Natural killer cell (primary cell): ENCODE measurements around the gene NXN. TPM values are rescaled to one million over a fixed set of nuclear protein-coding genes. Genes with fewer than 3 reads are reported as not detected.
"Not testable (repeated sequence)": the region's sequence is repeated elsewhere in the genome, so short reads cannot be mapped to it uniquely, and the experiment has no call there.

Experiments
- ATAC-seq, 3 donors: fragments of 150-1000 bp in 2 of 3; fragments of 200-7000 bp in 1 of 3; cut with Tn5 transposase; 1 replicate in 1 of 3; 2 replicates in 2 of 3; pipeline ENCODE4 v1.10.0; 2021; ENCODE audit warnings: mild to moderate bottlenecking in 2 of 3, moderate library complexity in 2 of 3
- DNase-seq, 2 donors: peaks; one replicate each; pipeline versions ENCODE4 v3.0.0 to v3.0.0-alpha.2; 2013 to 2021; ENCODE audit warnings: mixed read lengths in 1 of 2
- H3K27ac ChIP-seq: one replicate; pipeline ENCODE4 v1.5.1; 2013; ENCODE audit warnings: mild to moderate bottlenecking, low read length
- H3K27me3 ChIP-seq: one replicate; pipeline ENCODE4 v1.6.1; 2013; ENCODE audit warnings: low read length; ENCODE audit not compliant: control insufficient read depth, insufficient read depth
- H3K36me3 ChIP-seq: one replicate; pipeline ENCODE4 v1.6.1; 2013; ENCODE audit warnings: low read length; ENCODE audit not compliant: control insufficient read depth, insufficient read depth
- H3K4me1 ChIP-seq: one replicate; pipeline ENCODE4 v1.6.1; 2013; ENCODE audit warnings: low read length; ENCODE audit not compliant: control insufficient read depth, insufficient read depth
- H3K4me3 ChIP-seq: one replicate; pipeline ENCODE4 v1.5.1; 2013; ENCODE audit warnings: low read length
- H3K9me3 ChIP-seq: one replicate; pipeline ENCODE4 v1.6.1; 2013; ENCODE audit warnings: low read length; ENCODE audit not compliant: control insufficient read depth, insufficient read depth
- H3K27ac Mint-ChIP-seq, 2 donors: one replicate each; pipeline ENCODE4 v1.8.0; 2022; ENCODE audit warnings: mild to moderate bottlenecking in 2 of 2, mixed read lengths in 2 of 2, moderate library complexity in 1 of 2
- H3K27me3 Mint-ChIP-seq, 2 donors: one replicate each; pipeline ENCODE4 v1.8.0; 2022; ENCODE audit warnings: low read depth in 2 of 2, mixed read lengths in 2 of 2
- H3K36me3 Mint-ChIP-seq: one replicate; pipeline ENCODE4 v1.8.0; 2022; ENCODE audit warnings: mixed read lengths
- H3K4me1 Mint-ChIP-seq, 2 donors: one replicate each; pipeline ENCODE4 v1.8.0; 2022; ENCODE audit warnings: mixed read lengths in 2 of 2
- H3K4me3 Mint-ChIP-seq: one replicate; pipeline ENCODE4 v1.8.0; 2022; ENCODE audit warnings: mild to moderate bottlenecking, moderate library complexity, mixed read lengths
- H3K9me3 Mint-ChIP-seq, 2 donors: one replicate each; pipeline ENCODE4 v1.8.0; 2022; ENCODE audit warnings: mixed read lengths in 2 of 2
- WGBS: methylation state at CpG from one replicate; pipeline ENCODE4 v1.1.7; 2013; ENCODE audit warnings: missing lambda C conversion rate; ENCODE audit not compliant: insufficient coverage; 5-methylcytosine and 5-hydroxymethylcytosine counted together
- intact Hi-C: fragments of 100-400 bp; cut with micrococcal nuclease; formaldehyde crosslinking; loops from one replicate; pipeline ENCODE4 v1.14.2; 2022
- total RNA-seq, 4 donors: library from RNA; stranded (reverse); fragments of 120-200 nt in 1 of 4; gene quantifications; one replicate each; pipeline versions ENCODE4 v1.2.3 to v1.2.4, GENCODE V29; 2013 to 2022
- TF ChIP-seq, protein P1 (sequence below): fragments of 200-600 bp; IDR thresholded peaks from one replicate; pipeline ENCODE4 v1.8.0; 2022; ENCODE audit warnings: antibody characterized with exemption

Gene NXN
- total RNA-seq, 3 donors from 2014 or later (not counting 1 experiment from before 2014, with no cell fraction given), result 0.14 to 0.55 TPM; not detected in 1

DNA sequence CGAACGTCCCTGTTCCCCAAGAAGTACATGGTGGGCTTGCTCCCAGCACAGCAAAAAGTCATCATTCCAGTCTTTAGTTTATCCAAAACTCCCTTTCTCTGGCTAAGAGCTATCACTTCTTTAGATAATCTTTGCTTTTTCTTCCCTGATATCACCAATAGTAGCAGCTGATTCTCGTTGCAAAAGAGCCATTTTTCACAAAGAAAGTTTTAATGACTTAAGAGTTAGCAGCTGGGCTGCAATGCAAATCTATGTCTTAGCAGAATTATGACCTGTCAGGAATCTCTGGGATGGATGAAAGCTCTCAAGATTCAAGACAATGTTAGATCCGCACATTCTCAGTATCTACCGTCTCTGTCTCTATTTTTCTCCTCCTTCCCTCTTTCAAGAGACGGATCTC is 53.8 kb downstream of the NXN start:
- Mint-ChIP-seq H3K27me3 (peaks cover 15% of the 10 kb centered on the region in 2 donors), H3K9me3 (no peaks in the 10 kb centered on the region), H3K36me3 (no peaks in the 10 kb centered on the region), H3K4me3 (no peak overlapping the region), H3K27ac (no peak overlapping the region), H3K4me1 (no peaks in the 10 kb centered on the region)
- no peak overlapping the region for H3K27ac ChIP-seq
- WGBS, result 78% methylated on average over 6 of the region's 6 CpGs
- ATAC-seq (no peak), DNase-seq (no peak)
- H3K36me3 ChIP-seq, result no peaks in the 10 kb centered on the region
- intact Hi-C loops, result no loop called here
- H3K9me3 ChIP-seq, result no peaks in the 10 kb centered on the region
- H3K4me1 ChIP-seq, result no peaks in the 10 kb centered on the region
- H3K4me3 ChIP-seq, result no peak overlapping the region
- no peaks in the 10 kb centered on the region for H3K27me3 ChIP-seq
- TF ChIP-seq, protein P1, sequence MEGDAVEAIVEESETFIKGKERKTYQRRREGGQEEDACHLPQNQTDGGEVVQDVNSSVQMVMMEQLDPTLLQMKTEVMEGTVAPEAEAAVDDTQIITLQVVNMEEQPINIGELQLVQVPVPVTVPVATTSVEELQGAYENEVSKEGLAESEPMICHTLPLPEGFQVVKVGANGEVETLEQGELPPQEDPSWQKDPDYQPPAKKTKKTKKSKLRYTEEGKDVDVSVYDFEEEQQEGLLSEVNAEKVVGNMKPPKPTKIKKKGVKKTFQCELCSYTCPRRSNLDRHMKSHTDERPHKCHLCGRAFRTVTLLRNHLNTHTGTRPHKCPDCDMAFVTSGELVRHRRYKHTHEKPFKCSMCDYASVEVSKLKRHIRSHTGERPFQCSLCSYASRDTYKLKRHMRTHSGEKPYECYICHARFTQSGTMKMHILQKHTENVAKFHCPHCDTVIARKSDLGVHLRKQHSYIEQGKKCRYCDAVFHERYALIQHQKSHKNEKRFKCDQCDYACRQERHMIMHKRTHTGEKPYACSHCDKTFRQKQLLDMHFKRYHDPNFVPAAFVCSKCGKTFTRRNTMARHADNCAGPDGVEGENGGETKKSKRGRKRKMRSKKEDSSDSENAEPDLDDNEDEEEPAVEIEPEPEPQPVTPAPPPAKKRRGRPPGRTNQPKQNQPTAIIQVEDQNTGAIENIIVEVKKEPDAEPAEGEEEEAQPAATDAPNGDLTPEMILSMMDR, result no peak

DNA sequence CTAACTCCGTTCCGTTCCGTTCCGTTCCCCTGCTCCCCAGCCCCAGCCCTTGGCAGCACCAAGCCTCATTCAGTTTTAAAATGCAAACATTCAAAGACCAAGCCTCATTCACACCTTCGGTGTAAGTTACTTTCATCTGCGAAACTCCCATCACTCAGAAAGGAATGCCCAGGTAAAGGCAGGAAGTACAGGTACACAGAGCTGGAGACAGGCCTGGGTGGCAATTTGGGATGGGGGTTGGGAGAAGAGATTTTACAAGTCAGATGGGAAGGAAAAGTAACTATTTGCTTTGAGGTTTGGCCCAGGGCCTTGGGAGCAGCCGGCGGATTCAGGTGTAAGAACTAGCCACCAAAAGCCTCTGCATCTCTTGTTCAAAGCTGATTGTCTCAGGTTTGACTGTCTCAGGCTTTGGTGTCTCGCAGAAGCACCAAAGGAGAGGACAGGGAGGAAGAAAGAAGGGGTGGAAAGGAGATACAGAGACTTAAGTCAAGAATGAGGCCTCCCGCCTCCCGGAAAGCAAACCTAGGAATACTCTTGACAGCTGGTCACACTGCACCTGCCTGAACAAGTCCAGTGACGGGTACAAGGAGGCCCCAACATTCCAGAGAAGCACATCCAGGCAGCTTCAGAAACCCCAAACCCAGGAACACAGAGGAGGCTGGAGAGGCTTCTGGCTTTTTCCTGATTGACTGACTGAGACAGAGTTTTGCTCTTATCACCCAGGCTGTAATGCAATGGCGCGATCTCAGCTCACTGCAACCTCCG is 54.7 kb downstream of the NXN start:
- WGBS, result 75% methylated on average over 14 of the region's 15 CpGs

DNA sequence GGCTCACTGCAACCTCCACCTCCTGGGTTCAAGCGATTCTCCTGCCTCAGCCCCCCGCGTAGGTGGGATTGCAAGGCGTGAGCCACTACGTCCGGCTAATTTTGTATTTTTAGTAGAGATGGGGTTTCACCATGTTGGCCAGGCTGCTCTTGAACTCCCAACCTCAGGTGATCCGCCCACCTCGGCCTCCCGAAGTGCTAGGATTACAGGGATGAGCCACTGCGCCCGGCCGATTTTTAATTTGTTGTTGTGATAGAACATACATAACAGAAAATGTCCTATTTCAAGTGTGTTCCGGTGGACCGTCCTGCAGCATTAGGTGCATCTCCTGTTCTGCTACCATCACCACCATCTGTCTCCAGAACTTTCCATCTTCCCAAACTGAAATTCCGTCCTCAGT is 55.3 kb downstream of the NXN start:
- H3K27me3 ChIP-seq, H3K4me3 Mint-ChIP-seq, H3K9me3 Mint-ChIP-seq, H3K36me3 Mint-ChIP-seq, H3K27ac ChIP-seq, H3K4me1 Mint-ChIP-seq, H3K4me1 ChIP-seq, intact Hi-C loops, H3K27ac Mint-ChIP-seq, DNase-seq, H3K9me3 ChIP-seq, H3K4me3 ChIP-seq, H3K36me3 ChIP-seq, ATAC-seq: not testable (repeated sequence)
- 89% methylated on average over 8 of the region's 15 CpGs for WGBS
- peaks cover 15% of the 10 kb centered on the region in 2 donors for H3K27me3 Mint-ChIP-seq

More for the DNA sequence above, 54.7 kb downstream of the NXN start:
- Mint-ChIP-seq H3K36me3 (no peaks in the 10 kb centered on the region), H3K27ac (no peak overlapping the region), H3K4me3 (no peak overlapping the region), H3K27me3 (peaks cover 15% of the 10 kb centered on the region in 2 donors), H3K9me3 (no peaks in the 10 kb centered on the region), H3K4me1 (no peaks in the 10 kb centered on the region)
- Histone ChIP-seq H3K36me3 (no peaks in the 10 kb centered on the region), H3K4me3 (no peak overlapping the region), H3K27me3 (no peaks in the 10 kb centered on the region), H3K4me1 (no peaks in the 10 kb centered on the region), H3K9me3 (no peaks in the 10 kb centered on the region), H3K27ac (no peak overlapping the region)
- DNase-seq, result no peak
- ATAC-seq, result no peak
- intact Hi-C loops, result no loop called here
- TF ChIP-seq, protein P1, result no peak

DNA sequence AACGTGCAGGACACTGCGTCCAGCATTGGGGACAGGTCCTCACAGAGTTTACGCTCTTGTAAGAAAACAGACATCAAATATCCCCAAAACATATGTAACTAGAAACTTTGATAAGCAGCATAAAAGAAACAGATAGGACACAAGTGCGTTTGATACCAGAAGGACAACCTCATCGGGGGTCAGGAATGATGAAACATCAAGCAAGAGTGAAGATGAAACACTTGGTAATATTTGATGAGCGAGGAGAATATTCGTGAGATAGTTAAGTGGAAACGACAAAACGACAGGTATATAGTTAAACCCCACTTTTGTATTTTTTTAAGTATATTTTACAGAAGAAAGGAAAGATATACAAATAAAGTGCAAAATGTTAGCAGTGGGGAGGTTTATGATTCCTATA is 55.9 kb downstream of the NXN start:
- DNase-seq (no peak), ATAC-seq (no peak)
- intact Hi-C loops, result no loop called here
- H3K27ac Mint-ChIP-seq, result no peak overlapping the region
- peaks cover 15% of the 10 kb centered on the region in 2 donors for H3K27me3 Mint-ChIP-seq
- H3K4me3 Mint-ChIP-seq, result no peak overlapping the region
- no peaks in the 10 kb centered on the region for H3K36me3 Mint-ChIP-seq
- Histone ChIP-seq H3K27ac (no peak overlapping the region), H3K4me3 (no peak overlapping the region), H3K27me3 (no peaks in the 10 kb centered on the region), H3K36me3 (no peaks in the 10 kb centered on the region), H3K9me3 (no peaks in the 10 kb centered on the region), H3K4me1 (no peaks in the 10 kb centered on the region)
- TF ChIP-seq, protein P1, result no peak
- 92% methylated on average over 5 of the region's 9 CpGs for WGBS
- no peaks in the 10 kb centered on the region for H3K4me1 Mint-ChIP-seq
- H3K9me3 Mint-ChIP-seq, result no peaks in the 10 kb centered on the region
